ENCODE data around the gene SRRT. TPM values are rescaled to one million over a fixed set of nuclear protein-coding genes. Genes with fewer than 3 reads are reported as not detected.

SRRT gene
- total RNA-seq, 1 donor from 2014 or later, result 60.4 TPM

- H3K27me3 ChIP-seq, result no peaks in the 10 kb centered on the region
- no peaks in the 10 kb centered on the region for H3K27me3 Mint-ChIP-seq (ENCODE audit: insufficient read depth, low read depth)
- H2AFZ ChIP-seq (replicated peaks), result peak overlapping the region; percentile 87
- H3K9me3 ChIP-seq (ENCODE audit: low read depth), result no peaks in the 10 kb centered on the region
- peak overlapping the region; percentile 31 for H3K27ac Mint-ChIP-seq
- TF ChIP-seq EZH2phosphoT487 (IDR thresholded peaks at IDR 0.05) (no peak), CTCF (IDR thresholded peaks at IDR 0.05) (no peak), EZH2 (IDR thresholded peaks at IDR 0.05) (no peak)
- no peaks in the 10 kb centered on the region for H4K20me1 ChIP-seq (ENCODE audit: low read depth)
- H3K9ac ChIP-seq, result no peak overlapping the region
- no peaks in the 10 kb centered on the region for H3K79me2 ChIP-seq (ENCODE audit: low read depth)
- peaks cover 39% of the 10 kb centered on the region for H3F3A ChIP-seq (ENCODE audit: low read depth)
- H3K4me1 Mint-ChIP-seq, result peaks cover 35% of the 10 kb centered on the region
- no peaks in the 10 kb centered on the region for H3K9me3 Mint-ChIP-seq
- no peaks in the 10 kb centered on the region for H3K36me3 ChIP-seq
- H3K36me3 Mint-ChIP-seq, result no peaks in the 10 kb centered on the region
- H3K4me3 Mint-ChIP-seq, result peak overlapping the region; percentile 4
- peak overlapping the region; percentile 62 for H3K4me2 ChIP-seq
- DNase-seq (ENCODE audit: low spot score), result peak; percentile 49
- peaks cover 24% of the 10 kb centered on the region for H3K4me1 ChIP-seq
- H3K4me3 ChIP-seq, result peak overlapping the region; percentile 6
- peak overlapping the region; percentile 72 for H3K27ac ChIP-seq
Observed at GRCh38 chr7:100840470-100841100, 34.3 kb upstream of the SRRT start.

GRCh38 chr7:100847360-100847759 lies 27.5 kb upstream of the SRRT start:
- H3K36me3 ChIP-seq, result no peaks in the 10 kb centered on the region
- DNase-seq (ENCODE audit: low spot score), result no peak
- H3K9ac ChIP-seq, result no peak overlapping the region
- Mint-ChIP-seq H3K4me1 (peaks cover 4% of the 10 kb centered on the region), H3K27me3 (ENCODE audit: insufficient read depth, low read depth) (peaks cover 6% of the 10 kb centered on the region), H3K27ac (peak overlapping the region; percentile 16), H3K4me3 (no peak overlapping the region), H3K9me3 (no peaks in the 10 kb centered on the region), H3K36me3 (no peaks in the 10 kb centered on the region)
- no peak overlapping the region for H2AFZ ChIP-seq (replicated peaks)
- no peaks in the 10 kb centered on the region for H3K9me3 ChIP-seq (ENCODE audit: low read depth)
- H3K4me3 ChIP-seq, result no peak overlapping the region
- no peaks in the 10 kb centered on the region for H4K20me1 ChIP-seq (ENCODE audit: low read depth)
- no peak overlapping the region for H3K4me2 ChIP-seq
- H3K27ac ChIP-seq, result no peak overlapping the region
- no peaks in the 10 kb centered on the region for H3K4me1 ChIP-seq
- peaks cover 3% of the 10 kb centered on the region for H3F3A ChIP-seq (ENCODE audit: low read depth)
- H3K79me2 ChIP-seq (ENCODE audit: low read depth), result no peaks in the 10 kb centered on the region
- no peaks in the 10 kb centered on the region for H3K27me3 ChIP-seq
- TF ChIP-seq CTCF (IDR thresholded peaks at IDR 0.05), result no peak
- TF ChIP-seq EZH2phosphoT487 (IDR thresholded peaks at IDR 0.05), result no peak
- TF ChIP-seq EZH2 (IDR thresholded peaks at IDR 0.05), result no peak

- Mint-ChIP-seq H3K4me1 (peaks cover 7% of the 10 kb centered on the region), H3K36me3 (no peaks in the 10 kb centered on the region), H3K27me3 (ENCODE audit: insufficient read depth, low read depth) (peaks cover 7% of the 10 kb centered on the region), H3K9me3 (no peaks in the 10 kb centered on the region), H3K27ac (no peak within 1 kb of the TSS), H3K4me3 (peak within 1 kb of the TSS; percentile 89)
- peak within 1 kb of the TSS; percentile 74 for H3K4me3 ChIP-seq
- TF ChIP-seq CTCF (IDR thresholded peaks at IDR 0.05) (peak; percentile 99), EZH2phosphoT487 (IDR thresholded peaks at IDR 0.05) (no peak), EZH2 (IDR thresholded peaks at IDR 0.05) (peak; percentile 32)
- H3K9ac ChIP-seq, result peak within 1 kb of the TSS; percentile 58
- H4K20me1 ChIP-seq (ENCODE audit: low read depth), result peaks cover 6% of the 10 kb centered on the region
- H3F3A ChIP-seq (ENCODE audit: low read depth), result peaks cover 3% of the 10 kb centered on the region
- peaks cover 10% of the 10 kb centered on the region for H3K4me1 ChIP-seq
- peaks cover 23% of the 10 kb centered on the region for H3K79me2 ChIP-seq (ENCODE audit: low read depth)
- no peaks in the 10 kb centered on the region for H3K36me3 ChIP-seq
- peak; percentile 95 for DNase-seq (ENCODE audit: low spot score)
- peak within 1 kb of the TSS; percentile 94 for H3K4me2 ChIP-seq
- no peaks in the 10 kb centered on the region for H3K9me3 ChIP-seq (ENCODE audit: low read depth)
- peaks cover 5% of the 10 kb centered on the region for H3K27me3 ChIP-seq
- peak within 1 kb of the TSS; percentile 91 for H2AFZ ChIP-seq (replicated peaks)
- no peak within 1 kb of the TSS for H3K27ac ChIP-seq
Observed at GRCh38 chr7:100852048-100852872, 22.6 kb upstream of the SRRT start, which contains the start of gene SLC12A9. TSS of gene SLC12A9 (plus strand) at chr7:100852713. CDS start at chr7:100854198, 1,485 bp downstream.
